DOHH2 (cell line): ENCODE measurements around the gene STK32C.

Source experiments
- H3F3A ChIP-seq: fragments of 200-600 bp; sonication (generic), shearing (Covaris generic); 2 replicates; pipeline ENCODE4 v1.6.0; 2016; ENCODE audit warnings: antibody characterized with exemption, mild to moderate bottlenecking; ENCODE audit not compliant: control insufficient read depth, insufficient read depth
- H3K27ac ChIP-seq: fragments of 200-600 bp; sonication (generic); 2 replicates; pipeline ENCODE4 v1.5.1; 2014; ENCODE audit warnings: low read depth, mild to moderate bottlenecking, low read length, moderate library complexity
- H3K27me3 ChIP-seq: fragments of 200-600 bp; sonication (generic); 2 replicates; pipeline ENCODE4 v1.6.1; 2014; ENCODE audit warnings: mild to moderate bottlenecking, low read length, mixed read lengths; ENCODE audit not compliant: control insufficient read depth
- H3K36me3 ChIP-seq: fragments of 200-600 bp; sonication (generic); 2 replicates; pipeline ENCODE4 v1.6.1; 2014; ENCODE audit warnings: mild to moderate bottlenecking, low read length, moderate library complexity, mixed read lengths; ENCODE audit not compliant: control insufficient read depth
- H3K4me1 ChIP-seq: fragments of 200-600 bp; sonication (generic); 2 replicates; pipeline ENCODE4 v1.6.1; 2014; ENCODE audit warnings: mild to moderate bottlenecking, low read length, mixed read lengths; ENCODE audit not compliant: control insufficient read depth
- H3K4me2 ChIP-seq: fragments of 200-600 bp; sonication (generic); 2 replicates; pipeline ENCODE4 v1.6.0; 2014; ENCODE audit warnings: mild to moderate bottlenecking, low read length, moderate library complexity
- H3K4me3 ChIP-seq: fragments of 200-600 bp; sonication (generic); 2 replicates; pipeline ENCODE4 v1.5.1; 2014; ENCODE audit warnings: mild to moderate bottlenecking, low read length, mixed read lengths
- H3K79me2 ChIP-seq: fragments of 200-600 bp; sonication (generic); 2 replicates; pipeline ENCODE4 v1.6.1; 2014; ENCODE audit warnings: mild to moderate bottlenecking, low read length, mixed read lengths; ENCODE audit not compliant: control insufficient read depth
- H3K9me2 ChIP-seq: fragments of 200-600 bp; sonication (generic); replicated peaks from 2 replicates; pipeline ENCODE4 v1.6.1; 2014; ENCODE audit warnings: mild to moderate bottlenecking, low read length, mixed read lengths; ENCODE audit not compliant: control insufficient read depth
- H3K9me3 ChIP-seq: fragments of 200-600 bp; sonication (generic); 2 replicates; pipeline ENCODE4 v1.6.1; 2014; ENCODE audit warnings: antibody characterized with exemption, low read length, mixed read lengths; ENCODE audit not compliant: control insufficient read depth, insufficient read depth
- H4K20me1 ChIP-seq: fragments of 200-600 bp; sonication (generic); 2 replicates; pipeline ENCODE4 v1.6.0; 2014; ENCODE audit warnings: low read depth, mild to moderate bottlenecking, antibody characterized with exemption, low read length, moderate library complexity; ENCODE audit not compliant: control insufficient read depth, insufficient read depth
- CTCF ChIP-seq: fragments of 200-600 bp; sonication (generic); IDR thresholded peaks from one replicate; pipeline ENCODE4 v1.5.1; 2014; ENCODE audit warnings: antibody characterized with exemption, mild to moderate bottlenecking, low read depth, low read length; ENCODE audit not compliant: poor library complexity, severe bottlenecking
- EZH2phosphoT487 ChIP-seq: fragments of 200-600 bp; sonication (generic); IDR thresholded peaks from 2 replicates; pipeline ENCODE4 v1.6.1; 2017; ENCODE audit warnings: borderline replicate concordance, mild to moderate bottlenecking, antibody characterized with exemption, low read length, moderate library complexity, mixed read lengths

Gene STK32C

DNA sequence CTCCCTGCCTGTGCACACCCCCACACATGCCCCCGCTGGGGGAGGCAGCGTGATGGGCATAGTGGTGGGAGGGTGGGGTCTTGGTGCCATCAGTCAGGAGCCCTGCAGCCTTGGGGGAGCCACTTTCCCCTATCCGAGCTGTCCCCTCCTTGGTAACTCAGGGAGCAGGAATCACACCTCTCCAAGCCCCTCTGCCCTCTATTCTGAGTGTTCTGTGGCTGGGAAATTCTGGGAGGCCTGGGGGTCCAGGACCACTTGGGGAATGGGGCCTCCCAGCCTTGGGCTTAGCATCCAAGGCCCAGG, 109.7 kb downstream of the STK32C start:
- Histone ChIP-seq H4K20me1 (no peaks in the 10 kb centered on the region), H3K4me1 (no peaks in the 10 kb centered on the region), H3K79me2 (no peaks in the 10 kb centered on the region), H3F3A (no peaks in the 10 kb centered on the region), H3K4me2 (no peak overlapping the region), H3K4me3 (no peak overlapping the region), H3K27ac (no peak overlapping the region), H3K9me2 (no peaks in the 10 kb centered on the region), H3K36me3 (no peaks in the 10 kb centered on the region), H3K9me3 (no peaks in the 10 kb centered on the region), H3K27me3 (no peaks in the 10 kb centered on the region)
- TF ChIP-seq EZH2phosphoT487 = no peak

GRCh38 chr10:132197271-132198067, 110.3 kb downstream of the STK32C start:
- Histone ChIP-seq H3K4me1 (no peaks in the 10 kb centered on the region), H3K4me3 (no peak overlapping the region), H3F3A (no peaks in the 10 kb centered on the region), H3K9me3 (no peaks in the 10 kb centered on the region), H3K79me2 (no peaks in the 10 kb centered on the region), H3K27ac (no peak overlapping the region), H3K4me2 (no peak overlapping the region), H4K20me1 (no peaks in the 10 kb centered on the region), H3K36me3 (no peaks in the 10 kb centered on the region), H3K9me2 (no peaks in the 10 kb centered on the region), H3K27me3 (no peaks in the 10 kb centered on the region)
- no peak for TF ChIP-seq CTCF
- TF ChIP-seq EZH2phosphoT487 = no peak

- H3F3A ChIP-seq = no peaks in the 10 kb centered on the region
- H4K20me1 ChIP-seq = no peaks in the 10 kb centered on the region
- H3K9me2 ChIP-seq = no peaks in the 10 kb centered on the region
- H3K27me3 ChIP-seq = no peaks in the 10 kb centered on the region
- H3K36me3 ChIP-seq = no peaks in the 10 kb centered on the region
- H3K4me3 ChIP-seq = no peak overlapping the region
- no peaks in the 10 kb centered on the region for H3K79me2 ChIP-seq
- no peak overlapping the region for H3K4me2 ChIP-seq
- H3K4me1 ChIP-seq = no peaks in the 10 kb centered on the region
- no peaks in the 10 kb centered on the region for H3K9me3 ChIP-seq
- no peak overlapping the region for H3K27ac ChIP-seq
- TF ChIP-seq CTCF (no peak), EZH2phosphoT487 (no peak)
Measured at GRCh38 chr10:132196178-132197113, 111.3 kb downstream of the STK32C start.
